Stimulated activated CD4-positive, alpha-beta T cell treated with anti-CD3 and anti-CD28 coated beads, TNF-alpha, amount 100 ng/mL, for 1 hour (primary cell): ENCODE measurements around the gene CTDP1.
A peak's percentile ranks its signal among the peaks of the same experiment; 100 is the strongest.
"Not testable (repeated sequence)": the region's sequence is repeated elsewhere in the genome, so short reads cannot be mapped to it uniquely, and the experiment has no call there.

Experiments
- DNase-seq, 3 donors: peaks; one replicate each; pipeline ENCODE4 v3.0.0-alpha.2; 2020; ENCODE audit warnings: low read depth in 3 of 3, low spot score in 1 of 3

The CTDP1 gene

GRCh38 chr18:79681484-79682387, 2.1 kb downstream of the CTDP1 start:
- DNase-seq = peak in 2 of 3 donors; percentile 24

- no peak for DNase-seq
These were observed 2.9 kb downstream of the CTDP1 start for GRCh38 chr18:79682481-79682880.

- DNase-seq = no peak
These were observed 3.5 kb downstream of the CTDP1 start for GRCh38 chr18:79682894-79683625.

GRCh38 chr18:79683626-79684282, 4.2 kb downstream of the CTDP1 start:
- DNase-seq = no peak

GRCh38 chr18:79684283-79684631, 4.7 kb downstream of the CTDP1 start:
- DNase-seq = no peak

- no peak for DNase-seq
These were observed 5.2 kb downstream of the CTDP1 start for GRCh38 chr18:79684787-79685186.

GRCh38 chr18:79685281-79685680, 5.7 kb downstream of the CTDP1 start:
- no peak for DNase-seq

- no peak for DNase-seq
These were observed 6.4 kb downstream of the CTDP1 start for GRCh38 chr18:79685971-79686370.

GRCh38 chr18:79687806-79688205, 8.2 kb downstream of the CTDP1 start:
- DNase-seq = no peak

GRCh38 chr18:79690071-79690470, 10.5 kb downstream of the CTDP1 start:
- DNase-seq = no peak

GRCh38 chr18:79690586-79691482, 11.2 kb downstream of the CTDP1 start:
- DNase-seq = no peak

- DNase-seq = no peak
These were observed 12.5 kb downstream of the CTDP1 start for GRCh38 chr18:79692056-79692455.

GRCh38 chr18:79692886-79693285, 13.3 kb downstream of the CTDP1 start:
- DNase-seq = no peak

GRCh38 chr18:79693561-79694205, 14.1 kb downstream of the CTDP1 start:
- DNase-seq = no peak

- DNase-seq = not testable (repeated sequence)
These were observed 14.7 kb downstream of the CTDP1 start for GRCh38 chr18:79694206-79694894.

GRCh38 chr18:79694895-79695213, 15.3 kb downstream of the CTDP1 start:
- no peak for DNase-seq

- no peak for DNase-seq
These were observed 15.7 kb downstream of the CTDP1 start for GRCh38 chr18:79695269-79695668.

- no peak for DNase-seq
These were observed 16.6 kb downstream of the CTDP1 start for GRCh38 chr18:79695856-79696850.

GRCh38 chr18:79697178-79697577, 17.6 kb downstream of the CTDP1 start:
- DNase-seq = no peak
